ENCODE measurements around the gene PTPRM. TPM values are rescaled to one million over a fixed set of nuclear protein-coding genes. Genes with fewer than 3 reads are reported as not detected.

Gene PTPRM
- total RNA-seq, 4 donors from 2014 or later: 21.4 to 41.8 (median 29.6) TPM

- WGBS, 2 donors: 43 to 49% methylated on average over 2 of the region's 2 CpGs
- intact Hi-C loops (cut with DNase I; ENCODE audit: low total_unique reads): no loop called here
- TF ChIP-seq, protein P1, sequence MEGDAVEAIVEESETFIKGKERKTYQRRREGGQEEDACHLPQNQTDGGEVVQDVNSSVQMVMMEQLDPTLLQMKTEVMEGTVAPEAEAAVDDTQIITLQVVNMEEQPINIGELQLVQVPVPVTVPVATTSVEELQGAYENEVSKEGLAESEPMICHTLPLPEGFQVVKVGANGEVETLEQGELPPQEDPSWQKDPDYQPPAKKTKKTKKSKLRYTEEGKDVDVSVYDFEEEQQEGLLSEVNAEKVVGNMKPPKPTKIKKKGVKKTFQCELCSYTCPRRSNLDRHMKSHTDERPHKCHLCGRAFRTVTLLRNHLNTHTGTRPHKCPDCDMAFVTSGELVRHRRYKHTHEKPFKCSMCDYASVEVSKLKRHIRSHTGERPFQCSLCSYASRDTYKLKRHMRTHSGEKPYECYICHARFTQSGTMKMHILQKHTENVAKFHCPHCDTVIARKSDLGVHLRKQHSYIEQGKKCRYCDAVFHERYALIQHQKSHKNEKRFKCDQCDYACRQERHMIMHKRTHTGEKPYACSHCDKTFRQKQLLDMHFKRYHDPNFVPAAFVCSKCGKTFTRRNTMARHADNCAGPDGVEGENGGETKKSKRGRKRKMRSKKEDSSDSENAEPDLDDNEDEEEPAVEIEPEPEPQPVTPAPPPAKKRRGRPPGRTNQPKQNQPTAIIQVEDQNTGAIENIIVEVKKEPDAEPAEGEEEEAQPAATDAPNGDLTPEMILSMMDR (IDR thresholded peaks at IDR 0.05): no peak
- no peak for TF ChIP-seq POLR2A (IDR thresholded peaks at IDR 0.05)
- DNase-seq (ENCODE audit: low spot score in 2 of 2): no peak
- H3K4me3 ChIP-seq (ENCODE audit: low read depth, poor library complexity, severe bottlenecking): no peak overlapping the region
These were observed 181.9 kb downstream of the PTPRM start for GRCh38 chr18:7749008-7749405.

DNA sequence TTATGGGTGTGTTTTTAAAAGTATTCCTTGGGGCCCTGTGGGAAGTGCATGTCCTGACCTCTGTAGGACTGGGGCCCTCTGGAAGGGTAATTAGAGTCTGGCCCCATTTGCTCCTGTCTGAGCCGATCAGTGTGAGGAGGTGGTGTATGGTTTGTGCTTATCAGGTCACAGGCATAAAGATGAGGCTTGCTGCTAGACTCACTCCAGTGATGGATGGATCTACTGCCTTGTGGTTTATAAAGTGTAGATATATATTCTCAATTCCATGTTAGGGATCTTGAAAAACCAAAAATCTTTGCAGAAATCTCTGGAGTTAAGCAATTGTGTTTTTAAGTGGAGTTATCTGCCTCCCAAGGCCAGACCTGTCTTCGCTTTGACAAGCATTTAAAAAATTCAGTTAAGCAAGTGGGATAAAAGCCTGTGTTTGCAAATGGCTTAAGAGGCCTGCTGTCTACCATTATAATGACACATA lies 182.4 kb downstream of the PTPRM start:
- TF ChIP-seq, protein P1 (IDR thresholded peaks at IDR 0.05): no peak
- TF ChIP-seq POLR2A (IDR thresholded peaks at IDR 0.05): no peak
- 67 to 68% methylated on average over 2 of the region's 2 CpGs for WGBS, 2 donors
- H3K4me3 ChIP-seq (ENCODE audit: low read depth, poor library complexity, severe bottlenecking): no peak overlapping the region
- intact Hi-C loops (cut with DNase I; ENCODE audit: low total_unique reads): no loop called here
- no peak for DNase-seq (ENCODE audit: low spot score in 2 of 2)

GRCh38 chr18:7750095-7750663 lies 183.1 kb downstream of the PTPRM start:
- no peak for TF ChIP-seq POLR2A (IDR thresholded peaks at IDR 0.05)
- TF ChIP-seq, protein P1 (IDR thresholded peaks at IDR 0.05): no peak
- H3K4me3 ChIP-seq (ENCODE audit: low read depth, poor library complexity, severe bottlenecking): no peak overlapping the region
- DNase-seq (ENCODE audit: low spot score in 2 of 2): no peak
- intact Hi-C loops (cut with DNase I; ENCODE audit: low total_unique reads): no loop called here
- 52 to 69% methylated on average over 6 of the region's 6 CpGs for WGBS, 2 donors

DNA sequence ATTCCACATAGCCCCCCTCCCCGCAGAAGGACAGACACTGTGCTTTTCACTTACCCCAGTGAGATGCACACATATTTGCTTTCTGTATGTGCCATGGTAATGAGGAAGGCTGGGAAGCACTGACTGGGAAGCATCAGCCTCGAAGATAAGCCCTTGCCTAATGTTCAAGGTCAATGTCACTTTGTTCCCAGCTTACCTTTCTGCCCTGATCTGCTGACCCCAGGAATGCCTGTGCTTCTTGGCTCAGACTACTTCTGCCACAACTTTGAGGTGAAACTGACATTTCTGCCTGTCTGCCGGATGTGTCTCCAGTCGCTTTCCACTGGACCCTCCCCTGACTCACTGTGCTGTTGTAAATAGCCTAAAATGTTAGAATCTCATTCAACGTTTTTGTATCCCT lies 183.8 kb downstream of the PTPRM start:
- TF ChIP-seq POLR2A (IDR thresholded peaks at IDR 0.05): no peak
- TF ChIP-seq, protein P1 (IDR thresholded peaks at IDR 0.05): no peak
- intact Hi-C loops (cut with DNase I; ENCODE audit: low total_unique reads): no loop called here

GRCh38 chr18:7754258-7754657 lies 187.1 kb downstream of the PTPRM start:
- 97% methylated on average over 1 of the region's 1 CpG for WGBS, 2 donors
- H3K4me3 ChIP-seq (ENCODE audit: low read depth, poor library complexity, severe bottlenecking): no peak overlapping the region
- DNase-seq (ENCODE audit: low spot score in 2 of 2): no peak
- TF ChIP-seq POLR2A (IDR thresholded peaks at IDR 0.05): no peak
- TF ChIP-seq, protein P1 (IDR thresholded peaks at IDR 0.05): no peak
- intact Hi-C loops (cut with DNase I; ENCODE audit: low total_unique reads): no loop called here

More for the DNA sequence above, 183.8 kb downstream of the PTPRM start:
- DNase-seq (ENCODE audit: low spot score in 2 of 2): no peak
- H3K4me3 ChIP-seq (ENCODE audit: low read depth, poor library complexity, severe bottlenecking): no peak overlapping the region
- whole genome bisulfite sequencing, 2 donors: 76 to 86% methylated on average over 5 of the region's 5 CpGs

- H3K4me3 ChIP-seq (ENCODE audit: low read depth, poor library complexity, severe bottlenecking): no peak overlapping the region
- DNase-seq (ENCODE audit: low spot score in 2 of 2): no peak
- TF ChIP-seq, protein P1 (IDR thresholded peaks at IDR 0.05): no peak
- TF ChIP-seq POLR2A (IDR thresholded peaks at IDR 0.05): no peak
- intact Hi-C loops (cut with DNase I; ENCODE audit: low total_unique reads): no loop called here
- 88 to 94% methylated on average over 7 of the region's 7 CpGs for WGBS, 2 donors
These were observed 187.6 kb downstream of the PTPRM start for GRCh38 chr18:7754725-7755181.

All from lower leg skin (tissue), 4 donors.